Brain pericyte (primary cell): Measurements from ENCODE around the gene C1S.
"Not testable (repeated sequence)": the region's sequence is repeated elsewhere in the genome, so short reads cannot be mapped to it uniquely, and the experiment has no call there.

ENCODE experiments used
- DNase-seq: peaks from one replicate; pipeline ENCODE4 v3.0.0-alpha.2; 2012; ENCODE audit warnings: low read depth, low spot score

C1S gene

GRCh38 chr12:7046383-7047105, 14.0 kb upstream of the C1S start:
- no peak for DNase-seq

GRCh38 chr12:7047306-7047705, 13.2 kb upstream of the C1S start:
- DNase-seq, result no peak

DNA sequence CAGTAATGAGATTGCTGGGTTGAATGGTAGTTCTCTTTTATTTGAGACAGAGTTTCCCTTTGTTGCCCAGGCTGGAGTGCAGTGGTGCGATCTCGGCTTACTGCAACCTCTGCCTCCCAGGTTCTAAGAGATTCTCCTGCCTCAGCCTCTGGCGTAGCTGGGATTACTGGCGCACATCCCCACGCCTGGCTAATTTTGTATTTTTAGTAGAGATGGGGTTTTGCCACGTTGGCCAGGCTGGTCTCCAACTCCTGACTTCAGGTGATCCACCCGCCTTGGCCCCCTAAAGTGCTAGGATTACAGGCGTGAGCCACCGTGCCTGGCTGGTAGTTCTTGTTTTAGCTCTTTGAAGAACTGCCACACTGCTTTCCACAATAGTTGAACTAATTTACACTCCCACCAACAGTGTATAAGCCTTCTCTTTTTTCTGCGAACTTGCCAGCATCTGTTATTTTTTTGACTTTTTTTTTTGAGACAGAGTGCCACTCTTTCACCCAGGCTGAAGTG, 11.0 kb upstream of the C1S start:
- not testable (repeated sequence) for DNase-seq

DNA sequence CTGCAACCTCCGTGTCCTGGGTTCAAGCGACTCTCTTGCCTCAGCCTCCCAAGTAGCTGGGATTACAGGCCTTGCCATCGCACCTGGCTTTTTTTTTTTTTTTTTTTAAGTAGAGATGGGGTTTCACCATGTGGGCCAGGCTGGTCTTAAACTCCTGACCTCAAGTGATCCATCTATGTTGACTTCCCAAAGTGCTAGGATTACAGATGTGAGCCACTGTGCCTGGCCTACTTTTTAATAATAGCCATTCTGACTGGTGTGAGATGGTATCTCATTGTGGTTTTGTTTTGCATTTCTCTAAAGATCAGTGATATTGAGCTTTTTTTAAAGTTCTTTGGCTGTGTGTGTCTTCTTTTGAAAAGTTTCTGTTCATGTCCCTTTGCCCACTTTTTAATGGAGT, 10.5 kb upstream of the C1S start:
- not testable (repeated sequence) for DNase-seq

- no peak for DNase-seq
Measured at GRCh38 chr12:7054925-7055324, 5.6 kb upstream of the C1S start.

- not testable (repeated sequence) for DNase-seq
Measured at GRCh38 chr12:7055736-7056135, 4.8 kb upstream of the C1S start.

- DNase-seq, result no peak
Measured at GRCh38 chr12:7058163-7058845, 2.2 kb upstream of the C1S start.

GRCh38 chr12:7058850-7059395, 1.6 kb upstream of the C1S start:
- no peak for DNase-seq

- DNase-seq, result no peak
Measured at GRCh38 chr12:7059780-7060179, 738 bp upstream of the C1S start.

GRCh38 chr12:7061138-7061537, 620 bp downstream of the C1S start:
- no peak for DNase-seq

DNA sequence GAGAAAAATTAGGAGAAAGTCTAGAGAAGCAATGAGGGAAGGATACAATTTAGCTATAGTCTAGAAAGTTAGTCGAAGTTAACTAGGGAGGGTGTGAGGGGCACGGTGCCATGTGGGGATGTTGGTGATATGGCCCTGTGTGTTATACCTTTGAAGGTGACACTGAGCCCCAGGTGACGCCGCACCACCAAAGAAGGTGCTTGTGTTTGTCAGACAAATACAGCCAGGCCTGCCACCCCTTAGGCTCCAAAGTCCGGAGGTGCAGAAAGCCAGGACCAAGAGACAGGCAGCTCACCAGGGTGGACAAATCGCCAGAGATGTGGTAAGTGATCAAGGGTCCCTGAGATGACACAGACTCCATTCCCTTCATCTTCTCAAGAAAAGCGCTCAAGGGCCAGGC, 1.1 kb downstream of the C1S start:
- no peak for DNase-seq

DNA sequence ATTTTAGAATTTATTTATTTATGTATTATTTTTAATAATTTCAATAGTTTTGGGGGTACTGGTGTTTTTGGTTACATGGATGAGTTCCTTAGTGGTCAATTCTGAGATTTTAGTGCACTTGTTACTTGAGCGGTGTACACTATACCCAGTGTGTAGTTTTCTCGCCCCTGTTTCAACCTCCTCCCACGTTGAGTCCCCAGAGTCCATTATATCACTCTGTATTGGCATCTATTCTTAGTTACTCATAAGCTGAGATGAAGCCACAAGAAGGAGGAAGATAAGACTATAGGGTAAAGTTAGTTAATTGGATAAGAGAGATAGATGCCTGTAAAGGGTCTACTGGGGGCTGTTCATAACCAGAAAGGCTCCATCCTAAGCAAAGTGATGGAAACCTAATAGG, 4.0 kb downstream of the C1S start:
- DNase-seq, result no peak

- DNase-seq, result no peak
Measured at GRCh38 chr12:7065073-7065623, 4.6 kb downstream of the C1S start.

DNA sequence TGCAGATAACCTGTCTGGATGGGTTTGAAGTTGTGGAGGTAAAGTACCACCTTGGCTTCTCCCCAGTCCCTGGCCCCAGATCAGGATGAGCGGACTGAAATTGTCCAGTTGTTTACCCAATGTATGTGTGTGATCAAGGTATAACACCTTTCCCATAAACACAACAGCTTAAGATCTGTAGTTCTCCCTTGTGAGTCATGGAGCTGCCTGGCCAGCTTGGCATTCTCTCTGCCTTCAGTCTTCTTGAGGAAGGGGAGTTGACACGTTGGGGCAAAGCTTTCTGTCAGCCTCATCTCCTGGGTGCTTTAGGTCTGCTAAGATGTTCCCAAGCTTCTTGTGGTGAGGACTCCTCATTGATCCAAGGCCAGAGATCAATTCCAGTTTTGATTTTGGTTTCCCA, 6.1 kb downstream of the C1S start:
- DNase-seq, result no peak

DNA sequence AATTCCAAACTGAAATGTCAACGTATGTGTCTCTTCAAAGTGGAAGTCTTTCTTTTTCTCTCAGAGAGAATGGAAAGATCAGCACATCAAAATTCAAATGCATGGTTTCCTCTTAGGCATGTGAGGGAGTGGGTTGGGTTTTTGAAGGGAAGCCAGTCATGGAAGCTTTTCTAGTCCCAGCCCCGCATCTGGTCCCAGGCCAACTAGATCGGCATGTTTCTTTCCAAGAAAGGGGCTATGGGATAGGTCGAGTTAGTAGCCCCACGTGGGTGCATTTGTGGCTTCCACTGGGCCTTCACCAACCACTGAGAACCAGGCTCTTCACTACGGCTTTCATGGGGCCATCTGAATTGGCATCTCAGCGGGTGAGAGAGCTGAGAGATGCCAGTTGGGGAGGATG, 6.6 kb downstream of the C1S start:
- no peak for DNase-seq

- no peak for DNase-seq
Measured at GRCh38 chr12:7068240-7068993, 7.9 kb downstream of the C1S start.

DNA sequence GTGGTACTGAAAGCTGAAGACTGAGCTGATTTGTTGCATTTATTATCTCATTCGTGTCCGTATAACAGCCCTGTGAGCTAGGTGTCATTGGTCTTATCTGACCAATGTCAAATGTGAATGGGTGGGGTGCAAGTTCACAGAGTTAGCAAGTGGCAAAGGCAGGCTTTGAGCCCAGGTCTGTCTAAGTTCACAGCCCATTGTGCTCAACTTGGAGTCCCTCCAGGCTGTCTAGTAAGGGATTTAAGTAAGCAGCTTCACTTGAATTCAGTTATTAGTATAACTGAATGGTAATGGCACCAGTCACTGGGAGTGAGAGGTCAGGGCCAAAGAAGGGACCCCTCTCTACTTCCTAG, 8.5 kb downstream of the C1S start:
- DNase-seq, result no peak

GRCh38 chr12:7069386-7069785, 8.9 kb downstream of the C1S start:
- DNase-seq, result no peak

GRCh38 chr12:7072035-7072434, 11.5 kb downstream of the C1S start:
- no peak for DNase-seq

DNA sequence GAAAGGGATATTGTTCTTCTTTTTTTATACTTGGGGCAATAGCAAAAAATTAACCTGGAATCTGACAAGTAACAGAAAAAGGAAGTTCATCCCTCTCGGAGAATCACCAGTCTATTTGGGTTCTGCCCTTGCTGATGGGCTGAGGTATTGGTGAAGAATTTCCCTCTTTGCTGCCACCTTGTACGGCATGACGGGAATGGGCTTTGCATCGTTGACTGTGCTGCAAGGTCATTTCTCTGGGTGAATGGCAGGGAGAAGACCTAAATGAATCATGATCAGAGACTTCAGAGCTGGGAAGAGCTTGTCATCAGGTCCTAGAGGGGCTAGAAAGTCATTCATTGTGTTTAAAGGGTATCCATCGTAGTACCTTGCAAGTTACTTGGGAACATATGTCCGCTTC, 12.0 kb downstream of the C1S start:
- no peak for DNase-seq

DNA sequence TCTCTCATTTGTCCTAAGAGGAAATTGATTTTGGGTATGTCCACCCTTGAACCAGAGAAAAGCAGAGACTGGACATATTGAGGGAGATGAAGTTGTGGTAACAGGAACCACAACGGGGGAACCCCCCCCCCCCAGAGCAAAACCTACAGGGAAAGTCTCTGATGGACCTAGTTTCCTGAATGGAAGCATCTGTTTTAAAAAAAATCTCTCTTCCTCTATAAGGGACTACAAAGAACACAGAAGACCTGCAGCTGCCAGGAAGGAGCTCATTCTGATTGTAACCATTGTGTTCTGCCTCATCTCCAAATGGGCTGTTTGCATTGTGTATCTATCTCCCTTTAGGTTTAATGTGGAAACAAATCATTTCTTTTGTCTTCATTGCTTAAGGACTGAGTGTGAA, 13.4 kb downstream of the C1S start:
- DNase-seq, result no peak

DNA sequence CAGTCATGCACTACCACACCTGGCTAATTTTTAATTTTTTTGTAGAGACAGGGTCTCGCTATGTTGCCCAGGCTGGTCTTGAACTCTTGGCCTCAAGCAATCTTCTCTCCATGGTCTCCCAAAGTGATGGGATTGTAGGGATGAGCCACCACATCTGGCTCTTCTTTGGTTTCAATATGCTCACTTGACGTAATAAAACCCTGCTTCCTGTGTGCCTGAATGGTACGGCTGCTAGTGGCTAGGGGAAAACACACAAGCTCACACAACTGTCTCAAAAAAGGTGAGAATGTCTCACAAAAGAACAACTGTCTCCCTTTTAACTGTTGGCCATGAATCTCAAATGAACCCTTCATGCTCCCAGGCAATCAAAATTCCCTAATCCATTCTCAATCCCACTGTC, 15.0 kb downstream of the C1S start:
- no peak for DNase-seq
